ACC112 (cell line): ENCODE measurements around the gene PAQR4.
"Not testable (repeated sequence)": the region's sequence is repeated elsewhere in the genome, so short reads cannot be mapped to it uniquely, and the experiment has no call there.

Experiments used
- H2AFZ ChIP-seq: fragments of 200-600 bp; sonication (generic); one replicate; pipeline ENCODE4 v1.6.0; 2017; ENCODE audit warnings: antibody characterized with exemption, low read length; ENCODE audit not compliant: unreplicated experiment
- H3K27ac ChIP-seq: fragments of 200-600 bp; sonication (generic); 2 replicates; pipeline ENCODE4 v1.5.1; 2014; ENCODE audit warnings: low read depth, mild to moderate bottlenecking, antibody characterized with exemption, low read length, moderate library complexity
- H3K27me3 ChIP-seq: fragments of 200-600 bp; sonication (generic); 2 replicates; pipeline ENCODE4 v1.6.1; 2014; ENCODE audit warnings: mild to moderate bottlenecking, antibody characterized with exemption, low read length, moderate library complexity, mixed read lengths; ENCODE audit not compliant: insufficient read depth
- H3K36me3 ChIP-seq: fragments of 200-600 bp; sonication (generic); 2 replicates; pipeline ENCODE4 v1.6.1; 2016; ENCODE audit warnings: mild to moderate bottlenecking, antibody characterized with exemption, low read length, moderate library complexity, mixed read lengths; ENCODE audit not compliant: insufficient read depth
- H3K4me1 ChIP-seq: fragments of 200-600 bp; sonication (generic); one replicate; pipeline ENCODE4 v1.6.1; 2016; ENCODE audit warnings: low read length, mixed read lengths; ENCODE audit not compliant: insufficient read depth, unreplicated experiment, control insufficient read depth
- H3K4me3 ChIP-seq: fragments of 200-600 bp; sonication (generic); 2 replicates; pipeline ENCODE4 v1.5.1; 2014; ENCODE audit warnings: mild to moderate bottlenecking, low read depth, low read length
- H3K79me2 ChIP-seq: fragments of 200-600 bp; sonication (generic); one replicate; pipeline ENCODE4 v1.6.0; 2016; ENCODE audit warnings: low read length; ENCODE audit not compliant: control insufficient read depth, unreplicated experiment, insufficient read depth

The PAQR4 gene

GRCh38 chr16:2968738-2969544 is at the start of gene PAQR4:
PAQR4 (plus strand) TSS chr16:2969348; CDS start chr16:2969675, 327 bp downstream.
- Histone ChIP-seq H3K27ac (no peak within 1 kb of the TSS), H3K36me3 (no peaks in the 10 kb centered on the region), H3K27me3 (peaks cover 35% of the 10 kb centered on the region), H3K4me3 (peak within 1 kb of the TSS; percentile 94), H3K4me1 (peaks cover 16% of the 10 kb centered on the region), H2AFZ (peak within 1 kb of the TSS; percentile 91), H3K79me2 (no peaks in the 10 kb centered on the region)

GRCh38 chr16:2919511-2920255 is 49.5 kb upstream of the PAQR4 start:
- no peak overlapping the region for H3K4me3 ChIP-seq
- no peak overlapping the region for H3K27ac ChIP-seq
- H3K27me3 ChIP-seq: no peaks in the 10 kb centered on the region
- no peaks in the 10 kb centered on the region; the same call in 1 of the 2 replicates for H3K36me3 ChIP-seq
- H3K4me1 ChIP-seq: peaks cover 16% of the 10 kb centered on the region
- H3K79me2 ChIP-seq: peaks cover 2% of the 10 kb centered on the region
- no peak overlapping the region for H2AFZ ChIP-seq

GRCh38 chr16:2923481-2923880 is 45.7 kb upstream of the PAQR4 start:
- Histone ChIP-seq H3K4me1 (no peaks in the 10 kb centered on the region), H3K36me3 (no peaks in the 10 kb centered on the region), H3K27ac (no peak overlapping the region), H3K27me3 (no peaks in the 10 kb centered on the region), H3K79me2 (no peaks in the 10 kb centered on the region), H3K4me3 (no peak overlapping the region), H2AFZ (no peak overlapping the region)

- no peaks in the 10 kb centered on the region for H3K4me1 ChIP-seq
- H3K27me3 ChIP-seq: no peaks in the 10 kb centered on the region
- H3K79me2 ChIP-seq: no peaks in the 10 kb centered on the region
- H3K4me3 ChIP-seq: no peak overlapping the region
- H3K27ac ChIP-seq: no peak overlapping the region
- H2AFZ ChIP-seq: no peak overlapping the region
- H3K36me3 ChIP-seq: no peaks in the 10 kb centered on the region
Observed at GRCh38 chr16:2924901-2925755, 44.0 kb upstream of the PAQR4 start.

GRCh38 chr16:2925951-2926649 is 43.0 kb upstream of the PAQR4 start:
- no peaks in the 10 kb centered on the region for H3K27me3 ChIP-seq
- no peaks in the 10 kb centered on the region for H3K79me2 ChIP-seq
- H2AFZ ChIP-seq: no peak overlapping the region
- H3K36me3 ChIP-seq: no peaks in the 10 kb centered on the region
- H3K27ac ChIP-seq: no peak overlapping the region
- no peaks in the 10 kb centered on the region for H3K4me1 ChIP-seq
- H3K4me3 ChIP-seq: no peak overlapping the region

GRCh38 chr16:2926650-2926999 is 42.5 kb upstream of the PAQR4 start:
- Histone ChIP-seq H3K4me1 (no peaks in the 10 kb centered on the region), H3K27ac (no peak overlapping the region), H2AFZ (no peak overlapping the region), H3K4me3 (peak overlapping the region; percentile 37), H3K36me3 (no peaks in the 10 kb centered on the region), H3K79me2 (no peaks in the 10 kb centered on the region), H3K27me3 (no peaks in the 10 kb centered on the region)

GRCh38 chr16:2927010-2927646 is 42.0 kb upstream of the PAQR4 start:
- Histone ChIP-seq H3K79me2 (no peaks in the 10 kb centered on the region), H3K27ac (no peak overlapping the region), H3K4me3 (peak overlapping the region; percentile 37), H2AFZ (no peak overlapping the region), H3K4me1 (no peaks in the 10 kb centered on the region), H3K27me3 (no peaks in the 10 kb centered on the region), H3K36me3 (no peaks in the 10 kb centered on the region)

- not testable (repeated sequence) for H3K4me3 ChIP-seq, H3K27me3 ChIP-seq, H3K79me2 ChIP-seq, H3K4me1 ChIP-seq, H3K27ac ChIP-seq, H2AFZ ChIP-seq, H3K36me3 ChIP-seq
Observed at GRCh38 chr16:2928151-2928550, 41.0 kb upstream of the PAQR4 start.

- no peaks in the 10 kb centered on the region for H3K79me2 ChIP-seq
- H3K4me3 ChIP-seq: no peak overlapping the region
- H3K4me1 ChIP-seq: no peaks in the 10 kb centered on the region
- H3K27ac ChIP-seq: no peak overlapping the region
- no peak overlapping the region for H2AFZ ChIP-seq
- no peaks in the 10 kb centered on the region for H3K36me3 ChIP-seq
- H3K27me3 ChIP-seq: no peaks in the 10 kb centered on the region
Observed at GRCh38 chr16:2928796-2929195, 40.4 kb upstream of the PAQR4 start.

GRCh38 chr16:2929693-2930092 is 39.5 kb upstream of the PAQR4 start:
- H3K4me3 ChIP-seq: no peak overlapping the region
- no peak overlapping the region for H3K27ac ChIP-seq
- no peaks in the 10 kb centered on the region for H3K27me3 ChIP-seq
- no peaks in the 10 kb centered on the region for H3K79me2 ChIP-seq
- no peaks in the 10 kb centered on the region for H3K4me1 ChIP-seq
- no peak overlapping the region for H2AFZ ChIP-seq
- no peaks in the 10 kb centered on the region for H3K36me3 ChIP-seq
